GM12878 (cell line): ENCODE measurements around the gene DPF3. TPM values are rescaled to one million over a fixed set of nuclear protein-coding genes. Genes with fewer than 3 reads are reported as not detected.

Source experiments
- ATAC-seq: fragments of 200-7000 bp; cut with Tn5 transposase; 3 replicates; pipeline ENCODE4 v1.9.1; 2020; ENCODE audit warnings: mild to moderate bottlenecking, moderate library complexity
- BruUV-seq: library from RNA; stranded (reverse); fragments of 400-500 nt; replicated peaks from 2 replicates; lab custom pipeline; 2021; lab: Mats Ljungman, UMichigan
- CTCF ChIA-PET: fragments of 300-600 bp; sonication (Branson Sonifier 250); formaldehyde crosslinking; extraction: SDS; loops from one replicate; lab custom pipeline; 2021; ENCODE audit warnings: inconsistent platforms; lab: Yijun Ruan, JAX
- POLR2A ChIA-PET: fragments of 350-600 bp; formaldehyde crosslinking; extraction: SDS; loops from one replicate; lab custom pipeline; 2021; ENCODE audit warnings: inconsistent platforms; lab: Charles Lee
- RAD21 ChIA-PET: fragments of 300-600 bp; sonication (Branson Sonifier 250); formaldehyde crosslinking; loops from one replicate; lab custom pipeline; 2023; ENCODE audit warnings: antibody characterized with exemption; ENCODE audit not compliant: unreplicated experiment; lab: Charles Lee
- SMC1A ChIA-PET: fragments of 300-600 bp; sonication (Branson Sonifier 250); formaldehyde crosslinking; loops from one replicate; lab custom pipeline; 2023; ENCODE audit not compliant: unreplicated experiment, uncharacterized antibody; lab: Charles Lee
- DNase-seq: peaks from one replicate; pipeline ENCODE4 v3.0.0-alpha.2; 2011; ENCODE audit warnings: low read depth, low spot score
- FAIRE-seq: peaks from 3 replicates; lab custom pipeline; 2011; peaks lifted over from hg19 to GRCh38; lab: Jason Lieb, UNC
- H2AFZ ChIP-seq: 2 replicates; pipeline ENCODE4 v1.6.0; 2011; ENCODE audit warnings: low read depth, low read length, control low read depth; ENCODE audit not compliant: control insufficient read depth
- H3K27ac ChIP-seq: 2 replicates; pipeline ENCODE4 v1.5.1; 2011; ENCODE audit warnings: control low read depth; ENCODE audit not compliant: control insufficient read depth, insufficient read depth
- H3K27me3 ChIP-seq, 2 experiments: replicated peaks in 1 of 2; 2 replicates each; pipeline versions ENCODE4 v1.6.0 to v1.6.1; 2011; ENCODE audit warnings: low read length in 1 of 2; ENCODE audit not compliant: control insufficient read depth in 2 of 2, insufficient read depth in 2 of 2
- H3K36me3 ChIP-seq, 2 experiments: 2 replicates each; pipeline ENCODE4 v1.5.1; 2011; ENCODE audit warnings: low read length in 1 of 2; ENCODE audit not compliant: control insufficient read depth in 2 of 2, insufficient read depth in 2 of 2
- H3K4me1 ChIP-seq: 2 replicates; pipeline ENCODE4 v1.6.1; 2011; ENCODE audit warnings: mild to moderate bottlenecking, low read length, moderate library complexity, mixed read lengths; ENCODE audit not compliant: control insufficient read depth, insufficient read depth
- H3K4me2 ChIP-seq: 2 replicates; pipeline ENCODE4 v1.6.0; 2011; ENCODE audit warnings: control low read depth; ENCODE audit not compliant: control insufficient read depth, insufficient read depth
- H3K4me3 ChIP-seq: fragments of 200-600 bp; sonication (generic); 2 replicates; pipeline ENCODE4 v1.5.1; 2016
- H3K79me2 ChIP-seq: 2 replicates; pipeline ENCODE4 v1.6.0; 2011; ENCODE audit warnings: low read length; ENCODE audit not compliant: control insufficient read depth, insufficient read depth
- H3K9ac ChIP-seq: 2 replicates; pipeline ENCODE4 v1.8.0; 2011; ENCODE audit warnings: low read length, control low read depth, mixed read lengths; ENCODE audit not compliant: control insufficient read depth, insufficient read depth
- H3K9me3 ChIP-seq: replicated peaks from 3 replicates; pipeline ENCODE4 v1.5.1; 2011; ENCODE audit warnings: mild to moderate bottlenecking, low read length; ENCODE audit not compliant: control insufficient read depth, insufficient read depth
- H4K20me1 ChIP-seq: 2 replicates; pipeline ENCODE4 v1.6.0; 2011; ENCODE audit not compliant: control insufficient read depth, insufficient read depth
- HSF1 ChIP-seq: fragments of 150-350 bp; IDR thresholded peaks from 2 replicates; pipeline ENCODE4 v1.6.1; 2014; ENCODE audit warnings: mild to moderate bottlenecking, low read depth, low read length
- PBX3 ChIP-seq: IDR thresholded peaks from 2 replicates; pipeline ENCODE4 v1.6.1; 2011; ENCODE audit warnings: mild to moderate bottlenecking, low read depth, low read length, moderate library complexity; ENCODE audit not compliant: insufficient replicate concordance
- WGBS: methylation state at CpG from one replicate; pipeline ENCODE4 v1.1.6; 2016; ENCODE audit warnings: low lambda C conversion rate; ENCODE audit not compliant: insufficient replicate concordance, insufficient coverage; ENCODE audit errors: missing lambda C conversion rate; 5-methylcytosine and 5-hydroxymethylcytosine counted together
- in situ Hi-C: fragments of 300-500 bp; cut with MboI; formaldehyde crosslinking; loops from 9 replicates; pipeline ENCODE4 v1.14.3; 2018; ENCODE audit warnings: mixed read lengths
- intact Hi-C: fragments of 100-400 bp; cut with micrococcal nuclease; formaldehyde crosslinking; loops from one replicate; pipeline ENCODE4 v1.14.2; 2022; ENCODE audit not compliant: unreplicated experiment
- polyA plus RNA-seq, 11 experiments: library from polyadenylated mRNA; depleted of rRNA in 4 of 11; unstranded in 6 of 11; stranded (reverse) in 5 of 11; fragments of >200 nt; fragmentation: Nextera tagmentation in 4 of 11; fragmentation: Illumina TruSeq in 1 of 11; extraction: Ambion mirVana in 4 of 11; extraction: Trizol in 1 of 11; gene quantifications; 1 replicate in 1 of 11; 2 replicates in 10 of 11; pipeline versions ENCODE4 v1.2.1 to v1.2.3, GENCODE V29; 2011 to 2016; ENCODE audit warnings: inconsistent platforms in 2 of 11, missing spikeins in 2 of 11, low read depth in 1 of 11
- total RNA-seq, 4 experiments: library from RNA; depleted of rRNA in 3 of 4; stranded (reverse); fragments of >200 nt in 3 of 4; fragmentation: Illumina TruSeq in 1 of 4; extraction: Trizol in 1 of 4; gene quantifications; 2 replicates each; pipeline versions ENCODE4 v1.2.1 to v1.2.3, GENCODE V29; 2013 to 2021

DPF3 gene
- total and polyA plus RNA-seq, 10 of the 15 experiments (the other 5 are each of a cell fraction or from before 2014, with no cell fraction given): 0.69 to 8.0 (median 2.2) TPM

GRCh38 chr14:72793156-72793939, 100.6 kb downstream of the DPF3 start:
- ChIA-PET POLR2A (no interaction called here), SMC1A (interaction anchor here (1.2 to 2.0 kb wide), 3 partner anchors 8 to 59 kb away, joined by 3 to 6 read pairs (median 4); no protein-coding TSS in a partner anchor), RAD21 (interaction anchor here (1.6 kb wide), 1 partner anchor 274 kb away, joined by 3 read pairs; no protein-coding TSS in a partner anchor)
- no peak overlapping the region for H2AFZ ChIP-seq
- no TSS peak for BruUV-seq
- H3K4me1 ChIP-seq: peaks cover 10% of the 10 kb centered on the region
- intact Hi-C loops: no loop called here
- in situ Hi-C loops: no loop called here
- TF ChIP-seq HSF1 (no peak), PBX3 (peak; percentile 25)
- TF ChIP-seq, all 136 proteins: peak for 1
- no peaks in the 10 kb centered on the region for H3K36me3 ChIP-seq
- no peaks in the 10 kb centered on the region for H3K27me3 ChIP-seq
- DNase-seq (no peak), FAIRE-seq (no peak), ATAC-seq (no peak)
- H3K9me3 ChIP-seq: no peaks in the 10 kb centered on the region
- CTCF ChIA-PET: interaction anchor here (1.0 kb wide), 1 partner anchor 24 kb away, joined by 3 read pairs; no protein-coding TSS in a partner anchor
- WGBS: 61% methylated on average over 7 of the region's 7 CpGs
- H3K79me2 ChIP-seq: no peaks in the 10 kb centered on the region
- H3K4me3 ChIP-seq: no peak overlapping the region
- H3K4me2 ChIP-seq: no peak overlapping the region
- H3K9ac ChIP-seq: no peak overlapping the region
- no peaks in the 10 kb centered on the region for H4K20me1 ChIP-seq
- no peak overlapping the region for H3K27ac ChIP-seq
